ENCODE measurements around the gene FKBP2. TPM values are rescaled to one million over a fixed set of nuclear protein-coding genes. Genes with fewer than 3 reads are reported as not detected.

Gene FKBP2
- total RNA-seq, 1 experiment from 2014 or later: 41.0 TPM

DNA sequence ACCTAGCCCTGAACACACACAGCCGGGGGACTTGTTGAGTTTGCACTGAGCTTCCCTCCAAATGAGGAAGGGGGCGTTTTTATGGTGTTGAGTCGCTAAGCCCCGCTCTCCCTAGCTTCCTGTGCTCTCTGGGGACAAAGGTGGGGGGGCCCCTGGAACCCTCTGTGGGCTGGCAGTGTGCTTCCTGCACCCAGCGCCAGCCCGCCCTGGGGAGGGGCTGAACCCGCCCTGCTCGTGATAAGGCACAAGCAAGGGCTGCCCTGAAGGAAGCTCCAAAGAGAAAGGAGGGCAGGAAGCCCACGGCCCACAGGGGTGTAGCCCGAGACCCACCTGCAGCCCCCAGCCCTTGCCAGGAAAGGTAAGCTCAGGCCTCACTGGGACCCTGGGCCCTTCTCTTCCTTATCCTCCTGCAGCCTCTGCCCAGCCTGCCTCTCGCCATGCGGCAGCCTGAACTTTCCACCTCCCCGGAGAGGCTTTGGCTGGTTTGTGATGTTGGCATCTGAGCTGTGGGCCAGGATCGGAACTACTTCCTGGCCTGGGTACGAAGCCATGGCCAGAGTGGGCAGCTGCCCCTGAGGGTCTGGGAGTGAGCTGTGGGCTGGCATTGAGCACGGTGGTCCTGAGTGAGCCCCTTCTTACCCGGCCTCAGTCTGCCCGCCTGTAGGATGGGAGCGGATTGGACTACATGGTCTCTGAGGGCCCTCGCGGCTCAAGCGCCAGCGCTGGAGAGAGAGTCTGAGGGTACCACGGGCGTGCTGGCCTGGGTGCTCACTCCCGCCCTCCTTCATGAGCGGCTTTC is 34.2 kb upstream of the FKBP2 start, which contains the start of gene FERMT3:
Gene FERMT3 (plus strand): TSS at position 265 of the 799 bp plus-strand sequence. CDS start 644 bp downstream, outside the sequence.
- peaks cover 26 to 62% (median 54%) of the 10 kb centered on the region in 3 experiments; a peak in 6 of 7 replicates for H3K36me3 Mint-ChIP-seq (ENCODE audit: insufficient read depth in 1 of 3, low read depth in 3 of 3)
- no CpG with 5 or more reads among the region's 27 CpGs for WGBS (ENCODE audit: extremely low coverage, insufficient read length, low lambda C conversion rate)
- Histone ChIP-seq H3K4me2 (ENCODE audit: insufficient read depth, insufficient read length, low read length) (no peak within 1 kb of the TSS), H3K79me1 (ENCODE audit: insufficient read depth, low read depth, low read length, poor library complexity, severe bottlenecking) (no peaks in the 10 kb centered on the region), H2BK12ac (ENCODE audit: insufficient read length, low read depth, low read length) (no peak within 1 kb of the TSS), H4K20me1 (ENCODE audit: control insufficient read depth, insufficient read depth, insufficient read length) (no peaks in the 10 kb centered on the region), H2AFZ (ENCODE audit: low read length) (no peak within 1 kb of the TSS), H3K23ac (ENCODE audit: insufficient read length, low read depth, low read length) (no peak within 1 kb of the TSS), H2BK20ac (ENCODE audit: low read depth, low read length, poor library complexity, severe bottlenecking) (no peak within 1 kb of the TSS), H3K23me2 (ENCODE audit: insufficient read length, low read depth, low read length, poor library complexity, severe bottlenecking) (no peaks in the 10 kb centered on the region), H2AK5ac (ENCODE audit: insufficient read length, low read length) (no peak within 1 kb of the TSS), H3K9ac (ENCODE audit: extremely low read depth, insufficient read length, low read length) (no peak within 1 kb of the TSS), H3K9me3 (ENCODE audit: control insufficient read depth, low read depth, low read length) (no peaks in the 10 kb centered on the region), H4K8ac (replicated peaks; ENCODE audit: insufficient read length, low read depth, low read length) (no peak within 1 kb of the TSS), H4K5ac (ENCODE audit: insufficient read length, low read depth, low read length) (no peak within 1 kb of the TSS), H3K18ac (ENCODE audit: insufficient read length, low read depth, low read length) (no peak within 1 kb of the TSS), H2BK120ac (ENCODE audit: low read depth, low read length, poor library complexity, severe bottlenecking) (no peak within 1 kb of the TSS), H3K27ac (ENCODE audit: insufficient read length, low read depth, low read length) (no peak within 1 kb of the TSS), H2BK5ac (ENCODE audit: insufficient read length, low read length) (no peak within 1 kb of the TSS), H3T11ph (ENCODE audit: low read length) (no peak within 1 kb of the TSS), H3K27me3 (ENCODE audit: insufficient read depth, low read length) (no peaks in the 10 kb centered on the region), H4K91ac (ENCODE audit: insufficient read length, low read depth, low read length) (no peak within 1 kb of the TSS), H3K79me2 (ENCODE audit: insufficient read depth, low read length) (no peaks in the 10 kb centered on the region), H3K56ac (ENCODE audit: insufficient read length, low read depth, low read length) (no peak within 1 kb of the TSS), H2BK15ac (ENCODE audit: low read depth, low read length) (no peak within 1 kb of the TSS), H3K4me1 (ENCODE audit: insufficient read depth, low read length) (no peaks in the 10 kb centered on the region), H3K4ac (ENCODE audit: low read depth, low read length) (no peak within 1 kb of the TSS), H3K14ac (ENCODE audit: insufficient read depth, low read length) (no peak within 1 kb of the TSS)
- H3K9me3 Mint-ChIP-seq: no peaks in the 10 kb centered on the region; a peak in 1 of 5 replicates
- DNase-seq: no peak
- peak within 1 kb of the TSS in 2 of 3 experiments; percentile 74 to 80; a peak in 4 of 7 replicates for H3K27ac Mint-ChIP-seq
- TF ChIP-seq, protein P1, sequence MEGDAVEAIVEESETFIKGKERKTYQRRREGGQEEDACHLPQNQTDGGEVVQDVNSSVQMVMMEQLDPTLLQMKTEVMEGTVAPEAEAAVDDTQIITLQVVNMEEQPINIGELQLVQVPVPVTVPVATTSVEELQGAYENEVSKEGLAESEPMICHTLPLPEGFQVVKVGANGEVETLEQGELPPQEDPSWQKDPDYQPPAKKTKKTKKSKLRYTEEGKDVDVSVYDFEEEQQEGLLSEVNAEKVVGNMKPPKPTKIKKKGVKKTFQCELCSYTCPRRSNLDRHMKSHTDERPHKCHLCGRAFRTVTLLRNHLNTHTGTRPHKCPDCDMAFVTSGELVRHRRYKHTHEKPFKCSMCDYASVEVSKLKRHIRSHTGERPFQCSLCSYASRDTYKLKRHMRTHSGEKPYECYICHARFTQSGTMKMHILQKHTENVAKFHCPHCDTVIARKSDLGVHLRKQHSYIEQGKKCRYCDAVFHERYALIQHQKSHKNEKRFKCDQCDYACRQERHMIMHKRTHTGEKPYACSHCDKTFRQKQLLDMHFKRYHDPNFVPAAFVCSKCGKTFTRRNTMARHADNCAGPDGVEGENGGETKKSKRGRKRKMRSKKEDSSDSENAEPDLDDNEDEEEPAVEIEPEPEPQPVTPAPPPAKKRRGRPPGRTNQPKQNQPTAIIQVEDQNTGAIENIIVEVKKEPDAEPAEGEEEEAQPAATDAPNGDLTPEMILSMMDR (conservative IDR thresholded peaks at IDR 0.05): no peak
- H3K4me1 Mint-ChIP-seq: peaks cover 13 to 14% of the 10 kb centered on the region in 2 experiments
- no peak within 1 kb of the TSS; a peak in 1 of 5 replicates for H3K4me3 Mint-ChIP-seq
- H3K27me3 Mint-ChIP-seq (ENCODE audit: low read depth): no peaks in the 10 kb centered on the region
